Peyer's patch (tissue), 4 donors: Measurements from ENCODE around the gene NRXN3.

Experiments
- CTCF ChIP-seq, 6 experiments: fragments of 450-650 bp in 4 of 6; fragments of 200-600 bp in 2 of 6; sonication (generic) in 1 of 6; IDR thresholded peaks; one replicate each; pipeline ENCODE4 v1.5.1; 2017 to 2019; ENCODE audit warnings: antibody characterized with exemption in 6 of 6, mild to moderate bottlenecking in 3 of 6, moderate library complexity in 1 of 6
- POLR2A ChIP-seq, 2 donors: fragments of 450-650 bp; IDR thresholded peaks; one replicate each; pipeline ENCODE4 v1.5.1; 2017; ENCODE audit warnings: antibody characterized with exemption in 2 of 2, mild to moderate bottlenecking in 2 of 2, moderate library complexity in 2 of 2

GRCh38 chr14:78340250-78340649, 170.1 kb downstream of the NRXN3 start:
- TF ChIP-seq CTCF (IDR thresholded peaks at IDR 0.05) (no peak), POLR2A (IDR thresholded peaks at IDR 0.05) (no peak)
